ENCODE measurements around the gene LAMB1. TPM values are rescaled to one million over a fixed set of nuclear protein-coding genes. Genes with fewer than 3 reads are reported as not detected.

Gene LAMB1
- total RNA-seq, 2 donors from 2014 or later: 109 to 176 TPM

DNA sequence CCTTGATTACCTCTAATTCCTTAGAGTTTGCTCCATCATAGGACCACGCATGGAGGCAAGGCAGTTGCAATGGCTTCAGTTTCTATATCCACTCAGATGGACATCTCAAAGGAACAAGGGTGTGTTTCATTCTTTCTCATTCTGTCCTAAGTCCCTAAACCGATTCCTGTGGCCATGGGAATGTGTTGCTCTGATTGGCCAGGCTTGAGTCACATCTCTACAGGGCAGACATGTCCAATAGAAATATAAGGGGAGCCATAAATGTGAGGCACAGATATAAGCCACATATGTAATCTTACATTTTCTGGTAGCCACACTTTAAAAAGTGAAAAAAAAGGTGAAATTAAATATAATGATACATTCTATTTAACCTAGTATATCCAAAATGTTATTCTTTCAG is 128.8 kb downstream of the LAMB1 start:
- no peak for DNase-seq (ENCODE audit: low spot score)
- intact Hi-C loops (cut with DNase I): loop anchor here in 1 of 2 donors (10.0 kb wide), 2 partner anchors 129 to 271 kb away; partner anchors contain the start of gene CBLL1

Other genes starting within 250 kb of the LAMB1 start
- gene SLC26A3, start 199.9 kb downstream of the LAMB1 start, total RNA-seq: not detected
- 10 to 100 TPM; 60.4 to 60.9 TPM for gene DLD, start 112.0 kb downstream of the LAMB1 start, total RNA-seq
- under 1 TPM in 1 of 2 donors, not detected in 1; 0.37 TPM for gene LAMB4, start 127.2 kb upstream of the LAMB1 start, total RNA-seq

Measured in posterior vena cava (tissue), 2 donors.